Camera-type eye (tissue), 1 donor: ENCODE results near the gene THSD8. TPM values are rescaled to one million over a fixed set of nuclear protein-coding genes. Genes with fewer than 3 reads are reported as not detected.

Source experiments
- total RNA-seq: library from RNA; depleted of rRNA; stranded (reverse); fragments of >200 nt; gene quantifications from one replicate; pipeline ENCODE4 v1.2.3, GENCODE V29; 2014

Gene THSD8
- total RNA-seq, result not detected

DNA sequence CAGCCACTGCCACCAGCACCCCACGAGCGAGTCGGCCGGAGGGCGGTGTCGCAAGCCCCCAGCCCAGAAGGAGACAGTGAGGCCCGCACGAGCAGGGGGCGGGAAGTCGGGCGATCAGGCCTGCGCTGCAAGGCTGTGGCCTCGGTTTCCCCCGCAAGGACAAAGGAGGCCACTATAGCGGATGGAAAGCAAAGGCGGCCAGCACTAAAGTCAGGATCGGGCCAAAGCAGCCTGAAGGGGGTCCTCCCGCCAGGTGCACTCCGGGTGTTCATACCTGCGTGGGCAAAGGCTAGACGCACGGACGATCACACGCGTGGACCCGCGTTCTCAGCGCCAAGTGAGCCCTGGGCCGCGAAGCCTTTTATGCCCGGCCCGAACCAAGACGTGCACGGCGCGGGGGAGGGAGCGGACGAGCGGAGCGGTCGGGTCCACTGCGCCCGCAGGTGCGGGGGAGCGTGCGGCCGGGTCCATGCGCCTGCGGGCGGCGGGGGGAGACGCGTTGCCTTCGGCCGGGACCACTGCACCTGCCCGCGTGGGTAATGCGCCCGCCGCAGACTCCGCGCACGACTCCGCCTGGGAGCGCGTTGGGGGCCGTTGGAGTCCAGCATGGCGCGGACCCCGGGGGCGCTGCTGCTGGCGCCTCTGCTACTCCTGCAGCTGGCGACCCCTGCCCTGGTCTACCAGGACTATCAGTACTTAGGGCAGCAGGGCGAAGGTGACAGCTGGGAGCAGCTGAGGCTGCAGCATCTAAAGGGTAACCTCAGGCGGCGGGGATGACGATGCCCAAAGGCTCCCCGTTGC is at the start of gene THSD8, which contains the start of gene PRDX2:
THSD8 (plus strand) TSS at position 604 of the 801 bp plus-strand sequence; CDS start at position 607, 3 bp downstream.
PRDX2 (minus strand) TSS at position 335 of the 801 bp plus-strand sequence. CDS start 539 bp downstream, outside the sequence.

DNA sequence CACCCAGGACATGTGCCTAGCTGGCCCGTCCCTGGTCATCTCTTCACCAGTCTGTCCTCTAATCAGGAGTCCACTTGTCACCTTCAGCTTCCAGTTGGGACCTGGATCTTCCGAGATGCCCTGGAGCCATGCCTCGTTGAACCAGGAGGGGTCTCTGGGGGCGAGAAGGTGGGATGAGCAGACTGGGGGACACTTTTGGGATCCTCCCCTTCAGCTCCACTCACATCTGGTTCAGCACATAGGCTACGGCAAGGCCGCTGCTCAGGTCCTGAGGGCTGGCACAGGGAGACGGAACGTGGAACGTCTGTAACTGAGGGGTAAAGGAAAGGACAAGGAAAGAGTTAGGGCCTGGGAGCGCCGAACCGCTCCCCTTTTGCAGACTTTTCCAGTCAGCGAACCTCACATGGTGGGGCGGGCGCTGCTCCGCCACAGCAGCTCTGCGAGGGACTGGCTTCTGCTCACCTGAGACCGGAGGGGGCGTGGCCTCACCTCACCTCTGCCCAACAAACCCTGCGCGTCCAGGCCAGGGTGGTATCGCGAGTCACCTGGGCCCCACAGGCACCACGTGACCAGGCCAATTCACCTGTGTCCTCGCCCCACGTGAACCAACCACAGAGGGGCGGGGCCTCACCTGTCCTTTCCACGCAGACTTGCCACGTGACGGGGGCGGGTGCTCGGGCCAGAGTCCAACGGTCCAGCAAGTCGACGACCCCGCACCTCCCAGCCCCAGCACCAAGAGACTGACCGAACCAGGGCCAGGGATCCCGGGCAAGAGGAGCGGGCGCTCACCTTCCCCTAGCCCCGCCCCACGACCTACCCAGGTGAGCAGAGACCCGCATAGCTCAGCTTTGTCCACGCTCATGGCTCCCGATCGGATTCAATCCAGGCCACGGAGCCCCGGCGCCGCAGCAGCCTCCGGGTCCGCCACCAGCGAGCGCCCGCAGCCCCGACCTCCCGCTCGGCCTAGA is 27.0 kb upstream of the THSD8 start, which contains the start of gene HOOK2:
HOOK2 (minus strand) TSS at position 965 of the 968 bp plus-strand sequence; CDS start at position 862, 103 bp downstream.

DNA sequence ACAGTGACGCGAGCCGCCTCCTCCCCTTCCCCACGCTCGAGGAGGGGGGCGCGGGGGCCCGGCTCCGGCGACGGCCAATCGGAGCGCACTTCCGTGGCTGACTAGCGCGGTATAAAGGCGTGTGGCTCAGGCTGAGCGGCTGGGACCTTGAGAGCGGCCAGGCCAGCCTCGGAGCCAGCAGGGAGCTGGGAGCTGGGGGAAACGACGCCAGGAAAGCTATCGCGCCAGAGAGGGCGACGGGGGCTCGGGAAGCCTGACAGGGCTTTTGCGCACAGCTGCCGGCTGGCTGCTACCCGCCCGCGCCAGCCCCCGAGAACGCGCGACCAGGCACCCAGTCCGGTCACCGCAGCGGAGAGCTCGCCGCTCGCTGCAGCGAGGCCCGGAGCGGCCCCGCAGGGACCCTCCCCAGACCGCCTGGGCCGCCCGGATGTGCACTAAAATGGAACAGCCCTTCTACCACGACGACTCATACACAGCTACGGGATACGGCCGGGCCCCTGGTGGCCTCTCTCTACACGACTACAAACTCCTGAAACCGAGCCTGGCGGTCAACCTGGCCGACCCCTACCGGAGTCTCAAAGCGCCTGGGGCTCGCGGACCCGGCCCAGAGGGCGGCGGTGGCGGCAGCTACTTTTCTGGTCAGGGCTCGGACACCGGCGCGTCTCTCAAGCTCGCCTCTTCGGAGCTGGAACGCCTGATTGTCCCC is 10.4 kb upstream of the THSD8 start, which contains the start of gene JUNB:
JUNB (plus strand) TSS at position 142 of the 706 bp plus-strand sequence; CDS start at position 428, 286 bp downstream.

DNA sequence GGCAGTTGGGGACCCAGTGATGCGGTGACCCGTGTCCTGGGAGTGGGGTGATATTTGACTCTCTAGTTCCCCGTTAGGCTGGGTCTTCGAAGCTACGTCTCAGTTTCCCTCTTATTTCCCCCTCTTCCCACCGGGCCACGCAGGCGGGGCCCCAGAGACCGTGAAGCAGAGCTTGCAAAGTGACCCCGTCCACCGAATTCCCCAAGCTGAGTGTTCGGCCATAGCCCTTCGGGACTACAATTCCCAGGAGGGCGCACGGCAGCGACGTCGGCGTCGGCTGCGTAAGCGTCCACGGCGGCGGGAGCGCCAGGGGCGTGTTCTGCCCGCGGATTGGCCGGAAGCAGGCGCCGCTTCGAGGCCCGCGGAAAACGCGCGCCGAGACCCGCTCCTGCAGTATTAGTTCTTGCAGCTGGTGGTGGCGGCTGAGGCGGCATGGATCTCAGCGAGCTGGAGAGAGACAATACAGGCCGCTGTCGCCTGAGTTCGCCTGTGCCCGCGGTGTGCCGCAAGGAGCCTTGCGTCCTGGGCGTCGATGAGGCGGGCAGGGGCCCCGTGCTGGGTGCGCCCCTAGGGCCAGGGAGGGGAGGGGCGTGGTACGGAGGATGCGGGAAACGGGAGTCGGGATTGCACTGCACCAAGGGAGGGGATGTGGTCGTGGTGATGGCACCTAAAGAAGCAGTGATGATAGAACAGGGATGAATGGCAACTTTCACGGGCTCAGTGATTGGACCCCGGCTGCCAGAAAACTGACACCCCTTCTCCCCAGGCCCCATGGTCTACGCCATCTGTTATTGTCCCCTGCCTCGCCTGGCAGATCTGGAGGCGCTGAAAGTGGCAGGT is 4.6 kb downstream of the THSD8 start, which contains the start of gene RNASEH2A:
RNASEH2A (plus strand) TSS at position 343 of the 840 bp plus-strand sequence; CDS start at position 433, 90 bp downstream.

DNA sequence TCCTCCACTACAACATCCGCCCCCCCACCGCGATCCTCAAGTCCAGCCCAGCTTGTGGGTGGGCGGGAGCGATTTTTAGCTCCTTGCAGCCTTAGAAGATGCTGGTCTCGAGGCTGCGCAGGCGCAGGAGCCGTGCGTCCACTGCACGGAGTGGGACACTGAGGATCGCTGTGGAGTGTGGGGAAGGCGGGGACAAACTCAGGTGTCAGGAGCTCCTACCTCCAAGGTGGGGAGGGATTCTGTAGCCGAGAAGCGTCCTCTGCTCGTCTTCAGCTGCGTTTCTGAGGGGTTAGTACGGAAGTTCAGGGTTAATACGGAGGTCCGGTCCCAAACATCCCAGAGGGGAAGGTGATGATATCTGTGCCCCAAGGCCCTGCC is 32.7 kb downstream of the THSD8 start, which contains the start of gene RTBDN:
RTBDN (minus strand) TSS at position 14 of the 378 bp plus-strand sequence. CDS start 4,600 bp downstream, outside the sequence.

DNA sequence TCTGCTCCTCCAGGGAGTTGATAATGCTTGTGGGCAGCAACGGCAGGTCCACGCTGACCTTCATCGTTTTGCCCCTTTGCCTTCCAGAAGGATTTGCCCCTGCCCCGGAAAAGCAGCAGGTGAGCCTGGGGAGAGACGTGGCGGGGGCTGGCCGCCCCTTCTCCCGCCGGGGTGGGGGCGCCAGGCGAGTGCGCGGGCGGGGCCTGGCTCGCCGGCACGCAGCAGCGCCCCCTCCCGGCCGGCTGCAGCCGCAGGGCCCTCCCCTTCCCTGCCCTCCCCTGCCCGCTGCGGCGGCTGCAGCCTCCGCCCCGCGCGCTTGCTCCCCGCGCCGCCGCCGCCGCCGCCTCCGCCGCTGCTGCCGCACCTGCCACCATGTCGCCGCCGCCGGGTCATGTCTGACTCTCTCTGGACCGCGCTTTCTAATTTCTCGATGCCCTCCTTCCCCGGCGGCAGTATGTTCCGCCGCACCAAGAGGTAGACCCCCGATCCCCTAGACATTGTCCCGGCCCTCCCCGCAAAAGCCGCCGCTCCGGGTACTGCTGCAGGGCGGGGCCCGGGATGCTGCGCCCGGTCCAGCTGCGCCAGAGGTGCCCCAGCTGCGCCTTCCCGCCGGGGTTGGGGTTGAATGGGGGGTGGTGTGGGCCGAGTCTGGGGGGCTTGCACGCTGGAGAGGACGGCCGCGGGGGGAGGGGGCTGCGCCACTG is 36.5 kb downstream of the THSD8 start, which contains the start of gene MAST1:
MAST1 (plus strand) TSS at position 334 of the 704 bp plus-strand sequence; CDS start at position 392, 58 bp downstream.

Other genes starting within 250 kb of the THSD8 start
- 15.2 TPM for gene ZNF490, start 191.3 kb upstream of the THSD8 start, total RNA-seq
- gene ZNF791, start 191.1 kb upstream of the THSD8 start, total RNA-seq, result 47.4 TPM
- gene MAN2B1, start 135.3 kb upstream of the THSD8 start, total RNA-seq, result 35.4 TPM
- gene WDR83, start 135.3 kb upstream of the THSD8 start, total RNA-seq, result 6.7 TPM
- 154 TPM for gene DHPS, start 120.2 kb upstream of the THSD8 start, total RNA-seq
- gene GNG14, start 114.1 kb upstream of the THSD8 start, total RNA-seq, result not detected
- gene FBXW9, start 105.4 kb upstream of the THSD8 start, total RNA-seq, result 7.8 TPM
- 92.0 TPM for gene TNPO2, start 78.1 kb upstream of the THSD8 start, total RNA-seq
- 144 TPM for gene TRIR, start 67.4 kb upstream of the THSD8 start, total RNA-seq
- gene GET3, start 64.6 kb upstream of the THSD8 start, total RNA-seq, result 49.4 TPM
- gene BEST2, start 50.3 kb upstream of the THSD8 start, total RNA-seq, result 0.55 TPM
- gene HOOK2, start 26.5 kb upstream of the THSD8 start, total RNA-seq, result 33.5 TPM
- 194 TPM for gene JUNB, start 10.6 kb upstream of the THSD8 start, total RNA-seq
- gene PRDX2, start 269 bp upstream of the THSD8 start, total RNA-seq, result 290 TPM
- 20.2 TPM for gene RNASEH2A, start 4.5 kb downstream of the THSD8 start, total RNA-seq
- 8.6 TPM for gene RTBDN, start 32.5 kb downstream of the THSD8 start, total RNA-seq
- 23.3 TPM for gene MAST1, start 36.4 kb downstream of the THSD8 start, total RNA-seq
- 15.1 TPM for gene DNASE2, start 79.4 kb downstream of the THSD8 start, total RNA-seq
- gene KLF1, start 85.1 kb downstream of the THSD8 start, total RNA-seq, result 2.1 TPM
- gene GCDH, start 89.1 kb downstream of the THSD8 start, total RNA-seq, result 59.3 TPM
- not detected for gene SYCE2, start 117.2 kb downstream of the THSD8 start, total RNA-seq
- gene FARSA, start 131.6 kb downstream of the THSD8 start, total RNA-seq, result 41.6 TPM
- gene CALR, start 136.5 kb downstream of the THSD8 start, total RNA-seq, result 471 TPM
- 75.9 TPM for gene RAD23A, start 143.8 kb downstream of the THSD8 start, total RNA-seq
- 16.8 TPM for gene GADD45GIP1, start 155.2 kb downstream of the THSD8 start, total RNA-seq
- gene DAND5, start 167.5 kb downstream of the THSD8 start, total RNA-seq, result 5.2 TPM
- gene NFIX, start 193.4 kb downstream of the THSD8 start, total RNA-seq, result 122 TPM